ENCODE results near the gene MUC5AC.

DNA sequence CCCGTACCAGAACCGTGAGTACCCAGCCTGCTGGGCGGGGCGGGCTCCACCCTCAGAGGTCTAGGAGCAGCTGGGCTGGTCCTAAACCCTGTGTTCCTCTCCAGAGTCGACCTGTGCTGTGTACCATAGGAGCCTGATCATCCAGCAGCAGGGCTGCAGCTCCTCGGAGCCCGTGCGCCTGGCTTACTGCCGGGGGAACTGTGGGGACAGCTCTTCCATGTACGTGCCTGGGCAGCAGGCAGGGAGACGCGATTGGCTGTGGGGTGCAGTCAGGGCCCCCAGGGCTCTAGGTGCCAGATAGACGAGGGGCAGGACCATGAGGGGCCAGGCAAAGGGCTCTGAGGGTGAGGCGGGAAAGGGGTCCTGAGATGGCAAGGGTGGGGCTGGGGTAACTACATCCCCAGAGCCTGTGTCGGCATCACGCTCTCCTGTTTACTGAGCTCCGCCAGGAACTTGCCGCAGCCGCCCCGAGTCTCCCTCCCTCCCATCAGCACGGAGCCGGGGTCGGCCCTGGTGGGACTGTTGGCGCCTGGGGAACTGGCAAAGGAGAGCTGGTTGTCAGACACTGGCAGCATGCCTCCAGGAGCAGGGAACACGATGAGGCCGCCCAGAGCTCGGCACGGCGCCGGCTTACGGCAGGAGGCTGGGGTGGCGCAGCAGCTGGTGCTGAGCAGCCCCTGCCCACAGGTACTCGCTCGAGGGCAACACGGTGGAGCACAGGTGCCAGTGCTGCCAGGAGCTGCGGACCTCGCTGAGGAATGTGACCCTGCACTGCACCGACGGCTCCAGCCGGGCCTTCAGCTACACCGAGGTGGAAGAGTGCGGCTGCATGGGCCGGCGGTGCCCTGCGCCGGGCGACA is 42.2 kb downstream of the MUC5AC start:
- TF ChIP-seq POLR2A (IDR thresholded peaks at IDR 0.05; ENCODE audit: extremely low read depth, insufficient read length) (no peak), MYC (IDR thresholded peaks at IDR 0.05; ENCODE audit: low read depth, low read length) (no peak)
- TF ChIP-seq, protein P1, sequence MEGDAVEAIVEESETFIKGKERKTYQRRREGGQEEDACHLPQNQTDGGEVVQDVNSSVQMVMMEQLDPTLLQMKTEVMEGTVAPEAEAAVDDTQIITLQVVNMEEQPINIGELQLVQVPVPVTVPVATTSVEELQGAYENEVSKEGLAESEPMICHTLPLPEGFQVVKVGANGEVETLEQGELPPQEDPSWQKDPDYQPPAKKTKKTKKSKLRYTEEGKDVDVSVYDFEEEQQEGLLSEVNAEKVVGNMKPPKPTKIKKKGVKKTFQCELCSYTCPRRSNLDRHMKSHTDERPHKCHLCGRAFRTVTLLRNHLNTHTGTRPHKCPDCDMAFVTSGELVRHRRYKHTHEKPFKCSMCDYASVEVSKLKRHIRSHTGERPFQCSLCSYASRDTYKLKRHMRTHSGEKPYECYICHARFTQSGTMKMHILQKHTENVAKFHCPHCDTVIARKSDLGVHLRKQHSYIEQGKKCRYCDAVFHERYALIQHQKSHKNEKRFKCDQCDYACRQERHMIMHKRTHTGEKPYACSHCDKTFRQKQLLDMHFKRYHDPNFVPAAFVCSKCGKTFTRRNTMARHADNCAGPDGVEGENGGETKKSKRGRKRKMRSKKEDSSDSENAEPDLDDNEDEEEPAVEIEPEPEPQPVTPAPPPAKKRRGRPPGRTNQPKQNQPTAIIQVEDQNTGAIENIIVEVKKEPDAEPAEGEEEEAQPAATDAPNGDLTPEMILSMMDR (IDR thresholded peaks at IDR 0.05; ENCODE audit: low read depth, low read length) = no peak
- TF ChIP-seq, protein P2, sequence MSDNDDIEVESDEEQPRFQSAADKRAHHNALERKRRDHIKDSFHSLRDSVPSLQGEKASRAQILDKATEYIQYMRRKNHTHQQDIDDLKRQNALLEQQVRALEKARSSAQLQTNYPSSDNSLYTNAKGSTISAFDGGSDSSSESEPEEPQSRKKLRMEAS (IDR thresholded peaks at IDR 0.05; ENCODE audit: low read depth, low read length) = no peak

All from NB4 (cell line).